MM.1S (cell line): ENCODE data around the gene NUDT2.

Experiments used
- DNase-seq: peaks from one replicate; pipeline ENCODE4 v3.0.0-alpha.2; 2015
- H2AFZ ChIP-seq: fragments of 300-600 bp; sonication (generic); 2 replicates; pipeline ENCODE4 v1.6.0; 2016; ENCODE audit warnings: antibody characterized with exemption, low read length
- H3F3A ChIP-seq: fragments of 300-600 bp; sonication (generic); 2 replicates; pipeline ENCODE4 v1.6.1; 2016; ENCODE audit warnings: mild to moderate bottlenecking, antibody characterized with exemption, low read length, moderate library complexity, mixed read lengths; ENCODE audit not compliant: insufficient read depth
- H3K27ac ChIP-seq: fragments of 300-600 bp; sonication (generic); 2 replicates; pipeline ENCODE4 v1.5.1; 2016; ENCODE audit warnings: mild to moderate bottlenecking, low read length
- H3K27me3 ChIP-seq: fragments of 300-600 bp; sonication (generic); replicated peaks from 2 replicates; pipeline ENCODE4 v1.6.0; 2016; ENCODE audit warnings: low read length; ENCODE audit not compliant: insufficient read depth
- H3K36me3 ChIP-seq: fragments of 300-600 bp; sonication (generic); replicated peaks from 2 replicates; pipeline ENCODE4 v1.6.1; 2016; ENCODE audit warnings: mild to moderate bottlenecking, low read length, mixed read lengths; ENCODE audit not compliant: insufficient read depth
- H3K4me1 ChIP-seq: fragments of 300-600 bp; sonication (generic); 2 replicates; pipeline ENCODE4 v1.6.1; 2016; ENCODE audit warnings: low read length, mixed read lengths
- H3K4me2 ChIP-seq: fragments of 300-600 bp; sonication (generic); 2 replicates; pipeline ENCODE4 v1.6.0; 2016; ENCODE audit warnings: low read depth, low read length
- H3K4me3 ChIP-seq: fragments of 300-600 bp; sonication (generic); 2 replicates; pipeline ENCODE4 v1.5.1; 2016; ENCODE audit warnings: low read length, mixed read lengths
- H3K79me2 ChIP-seq: fragments of 300-600 bp; sonication (generic); 2 replicates; pipeline ENCODE4 v1.6.1; 2016; ENCODE audit warnings: mixed run types, low read length, mixed read lengths
- H3K9ac ChIP-seq: fragments of 300-600 bp; sonication (generic); 2 replicates; pipeline ENCODE4 v1.6.1; 2016; ENCODE audit warnings: low read length, mixed read lengths
- H3K9me2 ChIP-seq: fragments of 300-600 bp; sonication (generic); replicated peaks from 2 replicates; pipeline ENCODE4 v1.6.1; 2016; ENCODE audit warnings: mild to moderate bottlenecking, low read length, mixed read lengths; ENCODE audit not compliant: insufficient read depth
- H3K9me3 ChIP-seq: fragments of 300-600 bp; sonication (generic); replicated peaks from 2 replicates; pipeline ENCODE4 v1.6.1; 2016; ENCODE audit warnings: mild to moderate bottlenecking, low read length, mixed read lengths; ENCODE audit not compliant: insufficient read depth
- H4K20me1 ChIP-seq: fragments of 300-600 bp; sonication (generic); 2 replicates; pipeline ENCODE4 v1.6.1; 2016; ENCODE audit warnings: mild to moderate bottlenecking, low read length, moderate library complexity, mixed read lengths; ENCODE audit not compliant: insufficient read depth
- EZH2 ChIP-seq: fragments of 300-600 bp; sonication (generic); optimal IDR thresholded peaks from 2 replicates; pipeline ENCODE3; 2017; ENCODE audit warnings: low read depth, mild to moderate bottlenecking, antibody characterized with exemption, low read length, mixed read lengths
- EZH2phosphoT487 ChIP-seq: fragments of 300-600 bp; sonication (generic); IDR thresholded peaks from 2 replicates; pipeline ENCODE4 v1.6.1; 2018; ENCODE audit warnings: antibody characterized with exemption, low read length
- TF ChIP-seq, protein P1 (sequence below): fragments of 300-600 bp; sonication (generic); IDR thresholded peaks from 2 replicates; pipeline ENCODE4 v1.5.1; 2016; ENCODE audit warnings: antibody characterized with exemption, low read length, mixed read lengths

The NUDT2 gene

GRCh38 chr9:34377404-34377746 is 48.0 kb downstream of the NUDT2 start:
- Histone ChIP-seq H3K27me3 (no peaks in the 10 kb centered on the region), H3K4me3 (peak overlapping the region; percentile 83), H2AFZ (peak overlapping the region; percentile 89), H3K36me3 (no peaks in the 10 kb centered on the region), H3K4me2 (peak overlapping the region; percentile 93), H3K4me1 (peaks cover 14% of the 10 kb centered on the region), H3K79me2 (no peaks in the 10 kb centered on the region), H3K9me2 (no peaks in the 10 kb centered on the region), H3K9me3 (no peaks in the 10 kb centered on the region), H4K20me1 (no peaks in the 10 kb centered on the region), H3F3A (no peaks in the 10 kb centered on the region; the same call in 1 of the 2 replicates), H3K9ac (peak overlapping the region; percentile 48; the same call in 1 of the 2 replicates), H3K27ac (no peak overlapping the region)
- TF ChIP-seq, protein P1, sequence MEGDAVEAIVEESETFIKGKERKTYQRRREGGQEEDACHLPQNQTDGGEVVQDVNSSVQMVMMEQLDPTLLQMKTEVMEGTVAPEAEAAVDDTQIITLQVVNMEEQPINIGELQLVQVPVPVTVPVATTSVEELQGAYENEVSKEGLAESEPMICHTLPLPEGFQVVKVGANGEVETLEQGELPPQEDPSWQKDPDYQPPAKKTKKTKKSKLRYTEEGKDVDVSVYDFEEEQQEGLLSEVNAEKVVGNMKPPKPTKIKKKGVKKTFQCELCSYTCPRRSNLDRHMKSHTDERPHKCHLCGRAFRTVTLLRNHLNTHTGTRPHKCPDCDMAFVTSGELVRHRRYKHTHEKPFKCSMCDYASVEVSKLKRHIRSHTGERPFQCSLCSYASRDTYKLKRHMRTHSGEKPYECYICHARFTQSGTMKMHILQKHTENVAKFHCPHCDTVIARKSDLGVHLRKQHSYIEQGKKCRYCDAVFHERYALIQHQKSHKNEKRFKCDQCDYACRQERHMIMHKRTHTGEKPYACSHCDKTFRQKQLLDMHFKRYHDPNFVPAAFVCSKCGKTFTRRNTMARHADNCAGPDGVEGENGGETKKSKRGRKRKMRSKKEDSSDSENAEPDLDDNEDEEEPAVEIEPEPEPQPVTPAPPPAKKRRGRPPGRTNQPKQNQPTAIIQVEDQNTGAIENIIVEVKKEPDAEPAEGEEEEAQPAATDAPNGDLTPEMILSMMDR, result no peak
- TF ChIP-seq EZH2 (no peak), EZH2phosphoT487 (no peak)
- no peak for DNase-seq

DNA sequence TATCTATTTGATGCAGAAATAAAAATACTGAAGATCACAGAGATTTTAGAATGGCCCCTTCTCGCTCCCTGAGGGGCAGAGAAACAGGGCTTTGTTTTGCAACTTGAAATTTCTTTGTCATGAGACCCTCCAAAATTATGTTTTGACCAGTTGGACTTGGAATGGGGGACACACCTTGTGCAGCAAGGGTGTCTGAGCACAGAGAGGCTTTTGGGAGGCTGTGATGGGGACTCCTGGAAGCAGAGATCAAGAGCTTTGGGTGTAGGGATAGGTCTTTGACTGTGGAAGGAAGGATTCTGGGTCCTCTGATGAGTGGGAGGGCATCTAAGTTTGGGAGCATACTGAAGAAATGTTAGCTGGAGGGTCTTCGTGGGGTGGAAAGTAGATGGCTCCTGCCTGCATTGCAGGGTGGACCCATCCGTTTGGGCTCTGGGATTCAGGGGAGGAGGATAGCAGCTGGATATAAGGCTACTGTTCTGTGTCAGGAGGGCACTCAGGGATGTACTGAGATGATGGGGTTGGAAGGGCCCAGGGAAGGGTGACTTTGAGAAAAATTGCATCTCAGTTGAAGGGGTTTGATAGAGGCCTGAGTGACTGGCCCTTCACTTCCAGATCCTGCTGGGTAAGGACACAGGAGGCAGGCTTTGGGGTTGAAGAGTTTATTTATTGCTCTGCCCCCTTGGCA is 49.1 kb downstream of the NUDT2 start:
- no peaks in the 10 kb centered on the region for H3K27me3 ChIP-seq

GRCh38 chr9:34379334-34380033 is 50.1 kb downstream of the NUDT2 start:
- H3F3A ChIP-seq, result no peaks in the 10 kb centered on the region; the same call in 1 of the 2 replicates
- no peaks in the 10 kb centered on the region for H3K9me3 ChIP-seq
- H3K79me2 ChIP-seq, result no peaks in the 10 kb centered on the region
- H4K20me1 ChIP-seq, result no peaks in the 10 kb centered on the region
- H3K4me3 ChIP-seq, result peak overlapping the region; percentile 67
- H3K4me1 ChIP-seq, result peaks cover 14% of the 10 kb centered on the region
- no peak overlapping the region for H3K27ac ChIP-seq
- H3K4me2 ChIP-seq, result peak overlapping the region; percentile 99
- peak overlapping the region; percentile 14; the same call in 1 of the 2 replicates for H3K9ac ChIP-seq
- H2AFZ ChIP-seq, result peak overlapping the region; percentile 91
- DNase-seq, result peak; percentile 84
- no peaks in the 10 kb centered on the region for H3K27me3 ChIP-seq
- TF ChIP-seq, protein P1, result peak; percentile 99
- TF ChIP-seq EZH2phosphoT487, result no peak
- no peak for TF ChIP-seq EZH2
- no peaks in the 10 kb centered on the region for H3K9me2 ChIP-seq
- no peaks in the 10 kb centered on the region for H3K36me3 ChIP-seq

More for the DNA sequence above, 49.1 kb downstream of the NUDT2 start:
- Histone ChIP-seq H3K36me3 (no peaks in the 10 kb centered on the region), H3K4me3 (no peak overlapping the region), H2AFZ (no peak overlapping the region), H3F3A (no peaks in the 10 kb centered on the region; the same call in 1 of the 2 replicates), H3K79me2 (no peaks in the 10 kb centered on the region), H3K9me3 (no peaks in the 10 kb centered on the region), H3K9ac (no peak overlapping the region), H3K4me1 (peaks cover 14% of the 10 kb centered on the region), H3K4me2 (no peak overlapping the region), H3K9me2 (no peaks in the 10 kb centered on the region), H4K20me1 (no peaks in the 10 kb centered on the region), H3K27ac (no peak overlapping the region)
- TF ChIP-seq, protein P1, result no peak
- TF ChIP-seq EZH2phosphoT487 (no peak), EZH2 (no peak)
- no peak for DNase-seq
